ENCODE measurements around the gene AEBP2. TPM values are rescaled to one million over a fixed set of nuclear protein-coding genes. Genes with fewer than 3 reads are reported as not detected.

AEBP2 gene
- total and polyA plus RNA-seq, 2 of the 4 experiments (the other 2 are of a cell fraction) = 15.5 to 21.7 TPM

DNA sequence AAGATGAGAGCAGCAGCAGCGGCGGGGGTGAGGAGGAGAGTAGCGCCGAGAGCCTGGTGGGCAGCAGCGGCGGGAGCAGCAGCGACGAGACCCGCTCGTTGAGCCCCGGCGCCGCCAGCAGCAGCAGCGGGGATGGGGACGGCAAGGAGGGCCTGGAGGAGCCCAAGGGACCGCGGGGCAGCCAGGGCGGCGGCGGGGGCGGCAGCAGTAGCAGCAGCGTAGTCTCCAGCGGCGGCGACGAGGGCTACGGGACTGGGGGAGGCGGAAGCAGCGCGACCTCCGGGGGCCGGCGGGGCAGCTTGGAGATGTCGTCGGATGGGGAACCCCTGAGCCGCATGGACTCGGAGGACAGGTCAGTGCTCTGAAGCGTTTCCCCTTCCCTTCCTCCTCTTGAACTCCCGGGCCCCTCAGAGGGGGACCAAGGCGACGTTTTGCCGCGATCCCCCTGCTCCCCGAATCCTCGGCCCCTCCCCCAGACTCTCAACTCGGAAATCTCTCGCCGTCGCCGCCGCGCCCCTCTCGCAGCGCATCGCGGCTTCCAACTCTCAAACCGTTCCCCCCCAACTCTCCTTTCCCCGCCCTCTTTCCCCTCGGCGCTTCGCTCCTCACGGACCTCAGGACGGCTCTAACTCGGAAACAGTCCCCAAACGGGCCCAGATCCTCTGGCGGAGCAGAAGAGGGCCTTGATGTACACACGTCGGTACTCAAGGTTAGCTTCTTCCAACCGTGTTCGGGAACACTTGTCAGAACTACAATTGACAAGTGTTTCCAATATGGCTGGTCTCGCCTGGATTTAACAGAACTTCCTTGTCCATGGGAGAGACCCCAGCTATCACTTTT is 947 bp downstream of the AEBP2 start:
- H3K36me3 ChIP-seq (ENCODE audit: control insufficient read depth, insufficient read depth, low read length) = peaks cover 7% of the 10 kb centered on the region
- DNase-seq (peak; percentile 51), ATAC-seq (ENCODE audit: low read depth) (peak; percentile 20)
- peak overlapping the region; percentile 87 for H4K5ac ChIP-seq (ENCODE audit: low read depth, low read length)
- peak overlapping the region; percentile 97 for H3K4ac ChIP-seq (ENCODE audit: low read depth, low read length)
- no TSS peak for BruUV-seq (replicated peaks)
- H4K20me1 ChIP-seq (ENCODE audit: insufficient read depth, low read length) = peaks cover 41% of the 10 kb centered on the region
- peak overlapping the region; percentile 91 for H3K18ac ChIP-seq (ENCODE audit: low read depth, low read length)
- peaks cover 4% of the 10 kb centered on the region; the same call in 1 of the 2 replicates for H3K9me1 ChIP-seq (ENCODE audit: insufficient read depth, low read length)
- H3K4me2 ChIP-seq (ENCODE audit: low read depth, low read length) = peak overlapping the region; percentile 91
- H3K27ac ChIP-seq (ENCODE audit: insufficient read depth, low read length) = peak overlapping the region; percentile 97
- H3K23ac ChIP-seq (ENCODE audit: low read depth, low read length) = peak overlapping the region; percentile 99
- H2AK5ac ChIP-seq (ENCODE audit: low read depth, low read length) = peak overlapping the region; percentile 99
- H3K4me1 ChIP-seq (ENCODE audit: control insufficient read depth, insufficient read depth, low read length) = no peaks in the 10 kb centered on the region
- H3K27me3 ChIP-seq (ENCODE audit: control insufficient read depth, insufficient read depth, low read length) = no peaks in the 10 kb centered on the region
- intact Hi-C loops (cut with micrococcal nuclease) = loop anchor here (5.0 kb wide), 1 partner anchor 48 kb away; no protein-coding TSS in a partner anchor
- TF ChIP-seq, protein P1, sequence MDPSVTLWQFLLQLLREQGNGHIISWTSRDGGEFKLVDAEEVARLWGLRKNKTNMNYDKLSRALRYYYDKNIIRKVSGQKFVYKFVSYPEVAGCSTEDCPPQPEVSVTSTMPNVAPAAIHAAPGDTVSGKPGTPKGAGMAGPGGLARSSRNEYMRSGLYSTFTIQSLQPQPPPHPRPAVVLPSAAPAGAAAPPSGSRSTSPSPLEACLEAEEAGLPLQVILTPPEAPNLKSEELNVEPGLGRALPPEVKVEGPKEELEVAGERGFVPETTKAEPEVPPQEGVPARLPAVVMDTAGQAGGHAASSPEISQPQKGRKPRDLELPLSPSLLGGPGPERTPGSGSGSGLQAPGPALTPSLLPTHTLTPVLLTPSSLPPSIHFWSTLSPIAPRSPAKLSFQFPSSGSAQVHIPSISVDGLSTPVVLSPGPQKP (IDR thresholded peaks at IDR 0.05; ENCODE audit: borderline replicate concordance, low read depth, low read length) = no peak
- TF ChIP-seq MXI1 (IDR thresholded peaks at IDR 0.05; ENCODE audit: borderline replicate concordance, low read depth, low read length) (0 out of 2 replicates have a peak, but pooled peaks have one; percentile 41), MAFK (IDR thresholded peaks at IDR 0.05; ENCODE audit: low read depth, low read length) (no peak), CEBPB (IDR thresholded peaks at IDR 0.05; ENCODE audit: low read depth, low read length) (no peak), MAZ (IDR thresholded peaks at IDR 0.05; ENCODE audit: borderline replicate concordance, low read depth, low read length) (no peak)
- TF ChIP-seq, protein P2, sequence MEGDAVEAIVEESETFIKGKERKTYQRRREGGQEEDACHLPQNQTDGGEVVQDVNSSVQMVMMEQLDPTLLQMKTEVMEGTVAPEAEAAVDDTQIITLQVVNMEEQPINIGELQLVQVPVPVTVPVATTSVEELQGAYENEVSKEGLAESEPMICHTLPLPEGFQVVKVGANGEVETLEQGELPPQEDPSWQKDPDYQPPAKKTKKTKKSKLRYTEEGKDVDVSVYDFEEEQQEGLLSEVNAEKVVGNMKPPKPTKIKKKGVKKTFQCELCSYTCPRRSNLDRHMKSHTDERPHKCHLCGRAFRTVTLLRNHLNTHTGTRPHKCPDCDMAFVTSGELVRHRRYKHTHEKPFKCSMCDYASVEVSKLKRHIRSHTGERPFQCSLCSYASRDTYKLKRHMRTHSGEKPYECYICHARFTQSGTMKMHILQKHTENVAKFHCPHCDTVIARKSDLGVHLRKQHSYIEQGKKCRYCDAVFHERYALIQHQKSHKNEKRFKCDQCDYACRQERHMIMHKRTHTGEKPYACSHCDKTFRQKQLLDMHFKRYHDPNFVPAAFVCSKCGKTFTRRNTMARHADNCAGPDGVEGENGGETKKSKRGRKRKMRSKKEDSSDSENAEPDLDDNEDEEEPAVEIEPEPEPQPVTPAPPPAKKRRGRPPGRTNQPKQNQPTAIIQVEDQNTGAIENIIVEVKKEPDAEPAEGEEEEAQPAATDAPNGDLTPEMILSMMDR (conservative IDR thresholded peaks at IDR 0.05; ENCODE audit: low read depth, low read length) = no peak
- peak overlapping the region; percentile 99 for H3K14ac ChIP-seq (replicated peaks; ENCODE audit: low read depth, low read length)
- dilution Hi-C loops (cut with HindIII; ENCODE audit: low sequenced_read_pairs, unreplicated experiment) = no loop called here
- peak overlapping the region; percentile 97 for H2AFZ ChIP-seq (replicated peaks; ENCODE audit: low read length, poor library complexity)
- H2BK15ac ChIP-seq (ENCODE audit: low read depth, low read length) = peak overlapping the region; percentile 65; the same call in 2 of the 3 replicates
- peak overlapping the region; percentile 73 for H2BK120ac ChIP-seq (ENCODE audit: low read depth, low read length)
- 1% methylated on average over 31 of the region's 71 CpGs; no CpG with 5 or more reads in 1 of the 2 experiments for WGBS, 2 experiments (ENCODE audit: extremely low coverage in 2 of 2, insufficient read length in 1 of 2)
- no peak overlapping the region for H2BK20ac ChIP-seq (ENCODE audit: low read depth, low read length)
- in situ Hi-C loops (cut with MboI; ENCODE audit: low sequenced_read_pairs) = no loop called here
- H4K8ac ChIP-seq (ENCODE audit: low read depth in 2 of 2, low read length in 2 of 2) = peak overlapping the region; percentile 86
- CTCF ChIA-PET = interaction anchor here (0.6 to 0.7 kb wide), 2 partner anchors 201 to 258 kb away, joined by 3 to 4 read pairs; no protein-coding TSS in a partner anchor
- H3K79me1 ChIP-seq (ENCODE audit: low read depth in 1 of 2, low read length in 2 of 2) = peaks cover 0 to 19% of the 10 kb centered on the region in 2 experiments; a peak in 2 of 4 replicates
- peak overlapping the region; percentile 100 for H3K9ac ChIP-seq (ENCODE audit: low read depth, low read length)
- no peaks in the 10 kb centered on the region for H3K9me3 ChIP-seq (ENCODE audit: control insufficient read depth, insufficient read depth, low read length)
- H4K91ac ChIP-seq (ENCODE audit: insufficient read depth, low read depth, low read length) = peak overlapping the region; percentile 95
- H2BK5ac ChIP-seq (ENCODE audit: low read depth, low read length, poor library complexity, severe bottlenecking) = peak overlapping the region; percentile 89
- POLR2A ChIA-PET (ENCODE audit: unreplicated experiment) = no interaction called here
- peak overlapping the region; percentile 99 for H2AK9ac ChIP-seq (replicated peaks; ENCODE audit: low read depth, low read length, poor library complexity)
- peak overlapping the region; percentile 88 for H3K56ac ChIP-seq (ENCODE audit: extremely low read depth, insufficient read depth, low read length)
- H3K4me3 ChIP-seq (ENCODE audit: insufficient read depth, low read depth, low read length) = peak overlapping the region; percentile 100

Data from IMR-90 (cell line).